Panc1 (cell line): ENCODE data around the gene CDCP1.

ENCODE experiments used
- CTCF ChIP-seq: fragments of 450-650 bp; IDR thresholded peaks from 2 replicates; pipeline ENCODE4 v1.5.1; 2017; ENCODE audit warnings: mild to moderate bottlenecking
- POLR2AphosphoS5 ChIP-seq: IDR thresholded peaks from 2 replicates; pipeline ENCODE4 v1.6.1; 2012; ENCODE audit warnings: mild to moderate bottlenecking, low read depth, low read length, moderate library complexity
- REST ChIP-seq, 2 experiments: IDR thresholded peaks; 2 replicates each; pipeline ENCODE4 v1.6.1; 2011 to 2012; ENCODE audit warnings: low read depth in 2 of 2, control low read depth in 1 of 2, low read length in 1 of 2, mild to moderate bottlenecking in 1 of 2, moderate library complexity in 1 of 2; ENCODE audit not compliant: insufficient read depth in 1 of 2
- SIN3A ChIP-seq: IDR thresholded peaks from 2 replicates; pipeline ENCODE4 v1.6.1; 2012; ENCODE audit warnings: low read depth, mild to moderate bottlenecking, low read length, moderate library complexity, borderline replicate concordance; ENCODE audit not compliant: insufficient read depth
- TCF7L2 ChIP-seq: IDR thresholded peaks from 2 replicates; pipeline ENCODE4 v1.6.1; 2011; ENCODE audit warnings: mild to moderate bottlenecking, low read depth, low read length, inconsistent platforms

- TF ChIP-seq CTCF (no peak), POLR2AphosphoS5 (no peak), REST (IDR thresholded peaks at IDR 0.05; ENCODE audit: insufficient read depth in 1 of 2, low read depth in 2 of 2, low read length in 1 of 2) (no peak), SIN3A (no peak), TCF7L2 (no peak)
These were observed 4.9 kb upstream of the CDCP1 start for GRCh38 chr3:45151100-45151499.
